PFSK-1 (cell line): ENCODE results near the gene NID1.

ENCODE experiments used
- FOXP2 ChIP-seq: optimal IDR thresholded peaks from 2 replicates; pipeline ENCODE3; 2011; ENCODE audit warnings: borderline replicate concordance, control low read depth, inconsistent platforms; ENCODE audit not compliant: insufficient read depth; ENCODE audit errors: extremely low read length, extremely low read depth
- POLR2AphosphoS5 ChIP-seq: IDR thresholded peaks from 2 replicates; pipeline ENCODE4 v1.6.1; 2012; ENCODE audit warnings: low read depth, mild to moderate bottlenecking, control low read depth, low read length, moderate library complexity
- REST ChIP-seq, 2 experiments: IDR thresholded peaks; 2 replicates each; pipeline versions ENCODE4 v1.6.1 to v1.8.0; 2011 to 2012; ENCODE audit warnings: low read depth in 2 of 2, low read length in 2 of 2, control low read depth in 1 of 2, inconsistent platforms in 1 of 2, mild to moderate bottlenecking in 1 of 2, moderate library complexity in 1 of 2; ENCODE audit not compliant: insufficient read depth in 1 of 2
- SIN3A ChIP-seq: IDR thresholded peaks from 2 replicates; pipeline ENCODE4 v1.6.1; 2012; ENCODE audit warnings: mild to moderate bottlenecking, low read length, moderate library complexity, borderline replicate concordance; ENCODE audit not compliant: insufficient read depth
- TAF1 ChIP-seq: IDR thresholded peaks from 2 replicates; pipeline ENCODE4 v1.6.1; 2012; ENCODE audit warnings: low read length, control low read depth, borderline replicate concordance; ENCODE audit not compliant: insufficient read depth

The NID1 gene

GRCh38 chr1:236101233-236102200, 36.6 kb upstream of the NID1 start:
- TF ChIP-seq TAF1, result no peak
- no peak for TF ChIP-seq REST (IDR thresholded peaks at IDR 0.05; ENCODE audit: insufficient read depth in 1 of 2, low read depth in 2 of 2, low read length in 2 of 2)
- TF ChIP-seq SIN3A, result no peak
- no peak for TF ChIP-seq FOXP2
- no peak for TF ChIP-seq POLR2AphosphoS5

GRCh38 chr1:236100799-236101198, 35.9 kb upstream of the NID1 start:
- TF ChIP-seq TAF1 (no peak), FOXP2 (no peak), SIN3A (no peak), REST (IDR thresholded peaks at IDR 0.05; ENCODE audit: insufficient read depth in 1 of 2, low read depth in 2 of 2, low read length in 2 of 2) (no peak), POLR2AphosphoS5 (no peak)

- no peak for TF ChIP-seq REST (IDR thresholded peaks at IDR 0.05; ENCODE audit: insufficient read depth in 1 of 2, low read depth in 2 of 2, low read length in 2 of 2)
- no peak for TF ChIP-seq SIN3A
- no peak for TF ChIP-seq POLR2AphosphoS5
Observed at GRCh38 chr1:236099355-236099974, 34.6 kb upstream of the NID1 start.

- TF ChIP-seq FOXP2, result no peak
- TF ChIP-seq POLR2AphosphoS5, result no peak
- no peak for TF ChIP-seq SIN3A
- TF ChIP-seq REST (IDR thresholded peaks at IDR 0.05; ENCODE audit: insufficient read depth in 1 of 2, low read depth in 2 of 2, low read length in 2 of 2), result no peak
- TF ChIP-seq TAF1, result no peak
Observed at GRCh38 chr1:236098267-236098666, 33.4 kb upstream of the NID1 start.
